GM10266 (cell line): ENCODE data around the gene FUT9.

Experiments
- DNase-seq: peaks from one replicate; pipeline ENCODE4 v3.0.0; 2012; ENCODE audit errors: extremely low spot score
- CTCF ChIP-seq: IDR thresholded peaks from 2 replicates; pipeline ENCODE4 v1.5.1; 2012; ENCODE audit warnings: mild to moderate bottlenecking, low read depth; ENCODE audit not compliant: control insufficient read depth, insufficient read depth; ENCODE audit errors: missing control alignments

The FUT9 gene

GRCh38 chr6:96213784-96214183 is 198.0 kb downstream of the FUT9 start:
- no peak for DNase-seq
- no peak for TF ChIP-seq CTCF

- DNase-seq = no peak
- no peak for TF ChIP-seq CTCF
Measured at GRCh38 chr6:96223695-96224094, 207.9 kb downstream of the FUT9 start.

- no peak for TF ChIP-seq CTCF
- no peak for DNase-seq
Measured at GRCh38 chr6:96227135-96227534, 211.4 kb downstream of the FUT9 start.

GRCh38 chr6:96234444-96234843 is 218.7 kb downstream of the FUT9 start:
- TF ChIP-seq CTCF = no peak
- DNase-seq = no peak

- no peak for DNase-seq
- no peak for TF ChIP-seq CTCF
Measured at GRCh38 chr6:96235927-96236326, 220.2 kb downstream of the FUT9 start.

GRCh38 chr6:96236471-96236870 is 220.7 kb downstream of the FUT9 start:
- DNase-seq = no peak
- TF ChIP-seq CTCF = no peak

GRCh38 chr6:96237638-96238347 is 222.0 kb downstream of the FUT9 start:
- DNase-seq = no peak

More at GRCh38 chr6:96237638-96238347, 222.0 kb downstream of the FUT9 start:
- TF ChIP-seq CTCF = no peak
